ENCODE data around the gene SEC14L1.
"Not testable (repeated sequence)": the region's sequence is repeated elsewhere in the genome, so short reads cannot be mapped to it uniquely, and the experiment has no call there.

Gene SEC14L1

DNA sequence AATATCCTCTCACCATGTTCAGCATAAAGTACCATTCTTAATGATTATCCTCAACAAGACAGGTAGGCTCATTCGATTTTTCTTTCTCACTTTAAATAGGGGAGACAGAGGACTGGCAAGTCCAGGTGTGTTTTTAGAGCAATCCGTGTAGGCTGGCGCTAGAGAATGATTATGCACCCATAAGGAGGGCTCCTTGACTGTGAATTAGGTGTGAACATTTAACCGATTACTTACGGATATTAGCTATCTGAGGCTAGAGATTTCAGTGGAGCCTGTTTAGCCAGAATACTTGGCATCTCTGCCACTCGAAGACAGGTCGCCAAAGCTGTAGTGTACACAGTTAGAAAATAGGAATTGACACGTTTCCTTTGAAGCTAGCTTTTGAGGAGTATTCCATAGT lies 1.9 kb downstream of the SEC14L1 start:
- DNase-seq, result no peak

DNA sequence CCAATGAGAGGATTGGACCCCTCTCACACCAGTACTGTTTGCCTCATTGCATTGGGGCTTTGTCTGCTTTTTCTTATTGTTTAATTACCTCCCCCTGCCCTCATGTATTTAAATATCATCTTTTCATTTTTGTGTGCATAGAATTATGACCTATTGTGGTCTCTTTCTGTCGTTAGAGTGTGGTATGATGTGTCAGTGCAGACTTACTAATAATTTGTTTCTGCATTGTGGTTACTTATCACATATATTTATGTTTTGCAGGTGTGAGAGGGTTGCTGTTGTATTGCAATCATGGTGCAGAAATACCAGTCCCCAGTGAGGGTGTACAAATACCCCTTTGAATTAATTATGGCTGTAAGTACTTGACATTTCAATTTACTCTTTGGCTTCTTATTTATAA lies 2.5 kb downstream of the SEC14L1 start:
- DNase-seq, result no peak

DNA sequence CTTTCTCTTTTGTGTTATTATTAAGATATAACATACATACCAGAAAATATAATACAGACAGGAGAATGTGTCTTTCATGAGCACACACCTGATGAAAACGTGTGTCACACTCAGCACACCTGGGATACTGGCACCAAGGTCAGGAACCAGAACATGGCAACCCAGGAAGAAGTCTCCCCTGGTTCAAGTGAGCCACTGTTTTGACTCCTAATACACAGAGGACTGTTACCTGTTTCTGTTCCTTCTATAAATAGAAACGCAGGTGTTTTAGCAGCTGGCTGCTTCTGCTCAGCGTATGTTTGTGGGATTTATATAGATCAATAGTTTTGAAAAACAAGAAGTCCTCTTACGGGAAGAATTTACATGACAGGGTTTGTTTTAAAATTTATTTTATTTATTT lies 3.5 kb downstream of the SEC14L1 start:
- no peak for DNase-seq

DNA sequence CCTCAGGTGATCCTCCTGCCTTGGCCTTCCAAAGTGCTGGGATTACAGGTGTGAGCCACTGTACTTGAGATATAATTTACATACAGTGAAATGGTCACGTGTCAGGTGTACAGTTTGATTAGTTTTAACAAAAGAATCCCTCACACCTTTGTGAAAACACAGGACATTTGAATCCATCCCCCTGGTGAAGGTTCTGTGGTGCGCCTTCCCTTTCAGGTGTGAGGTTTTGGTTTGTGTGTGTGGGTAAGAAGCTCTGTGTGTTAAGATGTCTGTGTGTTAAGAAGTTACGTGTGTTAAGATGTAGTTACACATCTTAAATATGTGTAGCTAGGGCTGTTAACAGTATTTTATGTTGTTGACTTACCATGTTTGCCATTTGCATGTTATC lies 4.4 kb downstream of the SEC14L1 start:
- DNase-seq, result no peak

DNA sequence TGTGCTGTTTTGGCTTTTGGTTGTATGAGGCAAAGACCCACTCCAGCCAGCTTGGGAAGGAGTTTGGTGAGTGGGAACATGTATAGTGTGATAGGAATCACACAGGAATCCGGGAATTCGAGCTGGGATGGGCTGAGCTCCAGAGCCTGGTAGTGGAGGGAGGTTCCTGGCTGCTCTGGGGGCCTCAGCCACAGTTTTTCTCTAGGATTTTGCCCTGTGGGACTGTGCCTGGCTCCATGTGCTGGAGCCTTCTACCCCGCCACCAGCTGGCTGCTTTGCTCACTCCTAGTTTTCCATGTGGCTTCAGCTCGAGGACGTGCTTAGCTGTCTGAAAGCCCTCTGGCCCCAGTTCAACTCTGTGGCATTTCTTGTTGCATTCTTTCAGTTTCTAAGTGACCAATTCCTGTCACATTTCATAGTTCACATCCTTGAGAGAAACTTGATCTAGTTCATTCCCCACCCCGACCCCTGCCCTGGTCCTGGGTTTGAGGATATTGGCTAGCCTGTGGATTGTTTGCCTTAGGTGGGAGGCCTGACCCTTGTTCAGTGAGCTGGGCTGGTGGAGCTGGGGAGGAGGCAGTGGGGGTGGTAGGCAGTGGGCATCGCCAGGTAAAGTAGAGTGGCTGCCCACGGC lies 5.0 kb downstream of the SEC14L1 start:
- no peak for DNase-seq

DNA sequence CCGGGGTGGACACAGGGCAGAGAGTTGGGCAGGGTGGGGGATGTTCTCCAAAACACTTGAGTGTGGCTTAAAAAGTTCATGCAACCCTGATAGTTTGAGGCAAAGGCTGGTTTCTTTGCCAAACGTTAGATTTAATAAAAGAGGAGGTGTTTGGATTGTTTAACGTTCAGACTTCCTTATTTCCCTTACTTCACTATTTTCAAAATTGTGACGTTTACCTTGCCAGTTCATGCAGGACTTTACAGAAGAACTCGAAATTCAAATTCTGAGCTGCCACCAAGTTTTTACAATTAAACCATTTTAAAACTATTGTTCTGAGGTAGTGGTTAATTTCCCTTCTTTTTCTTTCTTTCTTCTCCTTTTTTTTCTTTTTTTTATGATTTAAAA lies 5.5 kb downstream of the SEC14L1 start:
- DNase-seq, result no peak

DNA sequence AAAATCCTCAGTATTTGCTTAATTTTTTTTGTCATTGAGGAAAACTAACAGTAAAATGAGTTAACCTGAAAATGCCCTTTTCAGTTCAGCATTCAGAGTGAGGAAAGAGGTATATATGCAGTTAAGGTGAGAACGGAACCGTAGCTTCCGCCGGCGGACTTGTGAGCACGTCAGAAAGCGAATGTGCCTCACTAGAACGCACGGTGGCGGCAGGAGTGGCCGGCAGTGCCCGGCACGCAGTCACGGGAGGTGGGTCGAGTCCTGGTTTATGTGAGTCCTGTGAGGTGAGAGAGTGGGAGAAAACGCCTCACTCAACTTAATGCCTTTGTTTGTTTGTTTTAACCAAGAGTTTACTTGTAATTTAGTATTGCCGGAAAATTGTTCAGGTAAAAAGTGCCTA lies 6.1 kb downstream of the SEC14L1 start:
- DNase-seq, result no peak

DNA sequence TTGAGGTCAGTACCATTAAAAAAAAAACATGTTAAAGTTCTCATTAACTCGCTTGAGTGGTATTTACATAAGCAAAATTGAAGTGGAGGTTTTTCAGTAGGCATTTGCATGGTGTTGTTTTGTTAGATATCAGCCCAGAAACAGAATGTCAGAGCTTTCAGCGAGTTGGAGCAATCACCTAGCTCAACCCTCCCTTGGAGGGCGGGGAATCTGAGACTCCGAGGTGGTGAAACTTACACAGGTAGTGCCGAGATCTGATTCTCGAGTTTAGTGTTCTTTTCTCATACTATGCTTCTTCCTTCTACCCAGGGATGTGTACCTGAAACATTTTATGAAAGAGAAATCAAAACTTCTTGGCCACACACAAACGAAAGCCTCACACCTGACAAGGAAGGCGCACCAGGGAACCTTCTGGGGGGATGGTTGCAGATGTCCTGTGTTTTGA lies 6.6 kb downstream of the SEC14L1 start:
- DNase-seq, result no peak

DNA sequence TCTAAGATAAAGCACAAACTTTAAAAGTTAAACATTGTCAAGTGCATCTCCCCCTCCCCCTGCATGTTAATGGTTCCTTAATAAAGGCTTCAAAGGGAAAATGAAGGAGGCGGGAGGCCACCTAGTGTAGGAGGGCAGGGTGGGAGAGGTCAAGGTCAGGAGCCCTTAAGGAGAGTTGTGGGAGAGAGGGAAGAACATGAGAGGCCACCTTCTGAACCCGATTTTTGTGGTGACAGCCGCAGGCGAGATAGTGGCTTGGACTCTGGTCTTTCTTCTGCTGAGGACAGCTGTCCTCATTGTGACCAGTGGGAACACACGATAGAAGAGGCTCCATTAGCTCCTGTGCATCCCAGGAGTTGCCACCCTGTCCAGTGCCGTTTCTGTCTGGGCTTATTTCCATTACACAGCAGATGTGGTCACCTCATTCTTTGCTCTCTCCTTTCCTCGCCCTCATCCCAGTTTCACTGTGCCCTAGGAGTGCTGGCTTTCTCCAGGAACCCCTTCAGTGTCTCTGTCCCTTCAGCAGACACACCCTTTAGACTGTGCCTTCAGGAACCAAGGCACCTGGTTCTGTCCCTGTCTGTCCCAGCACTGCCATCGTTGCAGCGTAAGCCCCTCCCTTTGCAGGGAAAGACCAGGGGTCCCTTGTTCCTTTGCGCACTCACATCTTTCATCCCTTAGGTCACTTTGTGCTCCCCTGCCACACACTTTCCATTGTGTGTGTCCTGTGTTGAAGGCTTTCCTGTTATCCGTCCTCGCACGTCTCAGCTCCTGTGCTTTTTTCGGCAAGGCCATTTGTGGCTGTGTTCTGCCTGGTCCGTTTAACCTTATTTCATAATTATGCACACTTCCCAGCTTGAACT lies 7.5 kb downstream of the SEC14L1 start:
- no peak for DNase-seq

DNA sequence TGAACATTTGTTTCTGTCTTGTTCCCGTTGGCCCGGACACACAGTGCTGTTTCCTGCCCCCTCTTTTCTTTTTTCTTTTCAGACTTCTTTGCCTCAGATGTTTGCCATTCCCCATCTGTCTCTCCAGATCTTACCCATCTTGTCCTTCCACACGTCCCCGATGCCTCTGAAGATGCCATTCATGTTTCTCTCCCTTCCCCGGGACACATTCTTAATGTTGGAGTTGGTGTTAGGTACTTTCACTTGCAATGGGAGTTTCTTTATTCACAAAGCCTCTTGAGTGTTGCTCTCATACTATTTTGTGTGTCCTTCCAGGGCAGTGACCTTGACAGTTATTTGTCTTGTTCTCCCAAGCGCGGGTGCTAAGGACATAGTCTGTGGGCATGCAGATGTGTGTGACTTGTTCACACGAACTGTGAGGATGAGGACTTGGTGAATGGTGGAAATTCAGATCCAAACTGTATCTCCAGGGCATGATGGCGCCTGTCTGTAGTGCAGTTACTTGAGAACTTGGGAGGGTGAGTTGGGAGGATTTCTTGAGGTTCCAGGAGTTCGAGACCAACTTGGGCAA lies 8.3 kb downstream of the SEC14L1 start:
- no peak for DNase-seq

DNA sequence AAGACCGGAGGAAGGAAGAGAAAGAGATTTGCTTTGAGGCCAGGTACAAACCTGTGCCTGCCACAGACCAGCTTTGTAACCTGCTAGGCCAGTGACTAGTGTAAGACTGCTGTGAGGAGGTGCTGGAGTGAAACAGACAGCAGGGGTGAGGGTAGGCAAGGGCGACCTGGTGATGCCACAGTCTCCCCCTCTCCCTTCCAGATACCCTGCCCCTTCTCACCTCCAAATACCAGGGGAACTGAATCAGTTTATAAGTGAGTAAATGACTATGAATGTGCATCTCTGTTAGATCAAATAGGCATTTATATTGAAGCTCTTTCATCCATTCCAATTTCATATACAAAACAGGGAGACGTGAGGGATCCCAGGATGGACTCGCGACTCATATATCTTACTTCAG lies 9.4 kb downstream of the SEC14L1 start:
- DNase-seq, result no peak

DNA sequence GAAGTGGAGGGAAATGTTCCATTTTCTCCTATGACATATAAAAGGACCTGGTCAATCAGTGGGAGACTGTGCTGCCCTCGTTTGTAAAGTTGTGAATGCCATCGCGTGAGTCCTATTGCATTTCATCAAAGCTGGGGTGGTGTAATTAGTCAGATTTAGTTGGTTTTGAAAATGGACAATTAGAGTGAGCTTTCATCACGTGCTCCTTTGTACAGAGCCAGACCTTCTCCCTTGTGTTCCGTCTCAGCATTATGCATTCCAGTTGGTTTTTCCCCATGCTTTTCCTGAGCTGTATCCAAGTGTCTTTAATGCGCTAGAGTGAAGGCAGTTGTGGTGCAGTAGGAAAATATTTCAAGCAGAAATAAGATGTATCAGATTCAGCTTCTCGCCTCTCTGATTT lies 10.4 kb downstream of the SEC14L1 start:
- no peak for DNase-seq

DNA sequence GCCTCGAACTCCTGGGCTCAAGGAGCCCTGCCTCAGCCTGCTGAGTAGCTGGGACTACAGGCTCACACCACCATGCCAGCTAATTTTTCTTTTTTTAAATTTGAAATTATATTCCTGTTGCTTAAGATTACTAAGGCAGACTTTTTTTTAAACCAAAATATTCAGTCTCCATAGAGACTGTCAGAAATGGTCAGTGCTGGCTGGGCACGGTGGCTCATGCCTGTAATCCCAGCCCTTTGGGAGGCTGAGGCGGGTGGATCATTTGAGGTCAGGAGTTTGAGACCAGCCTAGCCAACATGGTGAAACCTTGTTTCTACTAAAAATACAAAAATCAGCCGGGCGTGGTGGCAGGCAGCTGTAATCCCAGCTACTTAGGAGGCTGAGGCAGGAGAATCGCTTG lies 11.3 kb downstream of the SEC14L1 start:
- DNase-seq, result not testable (repeated sequence)

DNA sequence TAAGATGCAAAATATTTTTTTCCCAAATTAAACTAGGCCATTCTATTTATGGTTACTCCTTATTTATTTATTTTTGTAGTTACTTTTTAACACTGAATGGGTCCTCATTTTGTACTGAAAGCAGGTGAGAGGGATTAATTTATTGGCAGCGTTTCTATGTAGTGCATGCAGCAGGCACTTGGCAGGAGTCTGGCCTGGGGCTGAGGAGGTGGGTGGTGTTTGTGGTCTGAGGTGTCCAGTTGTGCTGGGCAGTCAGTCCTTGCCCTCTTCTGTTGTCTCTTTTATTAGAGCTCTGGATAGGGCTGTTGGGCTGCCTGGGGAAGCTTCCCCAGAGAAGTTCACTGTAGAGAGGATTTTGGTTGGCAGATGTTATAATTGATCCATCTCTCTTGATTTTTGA lies 12.7 kb downstream of the SEC14L1 start:
- DNase-seq, result no peak

DNA sequence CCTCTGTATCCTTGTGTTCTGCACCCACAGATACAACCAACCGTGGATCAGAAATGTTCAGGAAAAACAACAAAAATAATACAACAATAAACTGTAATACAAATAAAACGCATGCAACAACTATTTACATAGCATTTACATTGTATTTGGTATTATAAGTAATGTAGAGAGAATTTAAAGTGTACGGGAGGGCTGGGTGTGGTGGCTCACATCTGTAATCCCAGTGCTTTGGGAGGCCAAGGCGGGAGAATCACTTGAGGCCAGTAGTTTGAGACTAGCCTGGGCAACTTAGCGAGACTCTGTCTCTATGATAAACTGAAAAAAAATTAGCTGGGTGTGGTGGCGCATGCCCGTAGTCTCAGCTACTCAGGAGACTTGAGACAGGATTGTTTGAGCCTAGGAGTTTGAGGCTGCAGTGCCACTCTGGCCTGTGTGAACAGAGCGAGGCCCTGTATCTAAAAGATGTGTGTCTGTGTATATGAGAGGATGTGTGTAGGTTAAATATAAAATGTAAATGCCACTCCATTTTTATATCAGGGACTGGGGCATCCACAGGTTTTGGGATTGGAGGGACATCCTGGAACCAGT lies 13.3 kb downstream of the SEC14L1 start:
- DNase-seq, result no peak

DNA sequence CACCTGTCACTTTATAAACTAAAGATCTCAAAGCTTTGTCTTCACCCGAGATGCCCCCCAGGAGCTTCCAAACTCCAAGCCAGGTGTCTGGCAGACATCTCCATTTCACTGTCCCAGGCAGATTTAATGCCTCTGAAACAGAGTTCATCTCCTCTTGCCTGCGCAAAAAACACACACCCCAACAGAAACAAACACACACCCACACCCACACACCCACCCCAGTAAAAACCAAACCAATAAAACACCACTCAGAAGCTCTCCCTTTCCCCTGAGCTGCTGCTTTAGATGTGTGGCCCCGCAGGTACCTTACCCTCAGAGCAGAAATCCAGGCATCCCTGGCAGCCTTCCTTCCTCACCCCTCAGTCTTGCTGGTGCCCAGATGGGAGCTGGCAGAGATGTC lies 14.4 kb downstream of the SEC14L1 start:
- no peak for DNase-seq

DNA sequence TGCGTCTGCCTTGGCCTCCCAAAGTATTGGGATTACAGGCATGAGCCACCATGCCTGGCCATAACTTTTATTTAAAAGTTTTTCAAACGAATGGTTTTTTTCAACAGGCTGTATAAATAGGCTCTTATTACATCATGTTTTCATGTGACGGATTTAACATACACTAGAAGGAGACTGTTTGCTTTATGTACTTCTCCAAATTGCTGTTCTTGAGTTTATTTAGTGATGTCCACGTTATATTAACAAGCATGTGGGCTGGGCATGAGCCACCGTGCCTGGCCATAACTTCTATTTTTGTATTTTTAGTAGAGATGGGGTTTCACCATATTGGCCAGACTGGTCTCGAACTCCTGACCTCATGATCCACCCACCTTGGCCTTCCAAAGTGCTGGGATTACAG lies 17.0 kb downstream of the SEC14L1 start:
- not testable (repeated sequence) for DNase-seq

DNA sequence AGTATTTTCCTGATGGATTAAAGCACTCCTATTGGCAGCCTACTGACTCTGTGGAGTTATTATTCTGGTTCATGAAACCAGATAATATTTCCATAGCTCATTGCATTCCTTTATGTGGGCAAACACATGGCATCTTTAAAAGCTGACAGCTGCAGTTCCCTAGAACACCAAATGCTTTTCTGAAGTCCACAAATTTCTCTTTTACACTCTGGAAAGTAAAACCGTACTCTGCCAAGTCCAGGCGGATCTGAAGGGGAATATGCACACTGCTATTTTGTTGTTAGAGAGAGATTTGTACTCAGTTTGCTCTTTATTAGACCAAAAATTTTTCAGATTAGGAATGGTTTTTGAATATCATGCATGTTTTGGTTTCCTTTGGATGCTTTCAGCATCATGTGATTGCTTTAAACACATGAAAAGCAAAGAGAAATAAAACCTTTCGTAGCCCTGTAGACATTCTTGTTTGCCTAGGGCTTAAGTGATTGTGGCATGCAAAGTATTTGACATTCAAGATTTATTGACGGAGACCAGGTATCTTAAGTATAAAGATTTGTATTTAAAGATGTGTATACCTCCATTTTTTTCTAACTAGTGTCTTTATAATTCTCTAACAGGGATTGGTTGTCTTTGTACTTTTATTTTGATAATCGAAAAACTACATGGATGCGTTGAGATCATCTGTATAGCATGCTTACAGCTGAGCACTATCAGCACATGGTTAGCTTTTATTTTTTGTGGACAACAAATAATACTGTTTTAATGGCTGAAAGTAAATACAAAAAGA lies 19.5 kb downstream of the SEC14L1 start:
- no peak for DNase-seq

DNA sequence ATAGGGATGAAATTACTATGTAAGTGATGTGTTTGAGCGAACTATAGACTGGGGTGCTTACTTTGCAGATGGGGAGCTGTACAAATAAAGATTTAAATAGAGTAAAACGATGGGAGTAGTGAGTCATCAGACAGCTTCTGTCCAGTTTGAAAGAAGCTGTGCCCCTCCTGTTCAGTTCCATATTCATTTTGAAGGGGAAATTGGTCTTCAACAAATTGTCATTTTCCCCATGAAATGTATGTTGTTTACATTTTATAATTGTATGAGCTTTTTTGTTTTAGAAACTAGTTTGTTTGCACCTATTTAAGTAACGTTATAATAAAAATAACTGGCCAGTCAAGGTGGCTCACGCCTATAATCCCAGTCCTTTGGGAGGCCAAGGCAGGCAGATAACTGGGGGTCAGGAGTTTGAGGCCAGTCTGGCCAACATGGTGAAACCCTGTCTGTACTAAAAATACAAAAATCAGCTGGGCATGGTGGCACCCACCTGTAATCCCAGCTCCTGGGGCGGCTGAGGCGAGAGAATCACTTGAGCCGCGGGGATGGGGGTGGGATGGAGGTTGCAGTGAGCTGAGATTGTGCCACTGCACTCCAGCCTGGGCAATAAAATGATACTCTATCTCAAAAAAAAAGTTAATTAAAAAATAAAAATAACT lies 20.2 kb downstream of the SEC14L1 start:
- no peak for DNase-seq

DNA sequence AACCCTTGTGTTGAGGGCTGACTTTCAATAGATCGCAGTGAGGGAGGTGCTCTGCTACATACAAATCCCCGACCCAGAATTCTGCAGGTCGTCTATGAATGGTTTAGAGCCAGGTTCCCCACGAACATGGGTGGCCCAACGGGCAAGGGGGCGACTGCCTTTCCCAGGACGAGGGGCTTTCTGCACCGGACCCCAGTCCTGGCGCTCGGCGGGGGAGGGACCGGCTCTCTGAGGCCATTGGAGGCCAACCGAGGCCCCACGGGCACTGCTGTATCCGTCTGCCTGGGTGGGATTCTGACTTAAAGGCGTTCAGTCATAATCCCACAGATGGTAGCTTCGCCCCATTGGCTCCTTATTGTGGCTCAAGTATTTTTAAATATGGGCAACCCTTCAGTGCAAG lies 21.2 kb downstream of the SEC14L1 start:
- no peak for DNase-seq

DNA sequence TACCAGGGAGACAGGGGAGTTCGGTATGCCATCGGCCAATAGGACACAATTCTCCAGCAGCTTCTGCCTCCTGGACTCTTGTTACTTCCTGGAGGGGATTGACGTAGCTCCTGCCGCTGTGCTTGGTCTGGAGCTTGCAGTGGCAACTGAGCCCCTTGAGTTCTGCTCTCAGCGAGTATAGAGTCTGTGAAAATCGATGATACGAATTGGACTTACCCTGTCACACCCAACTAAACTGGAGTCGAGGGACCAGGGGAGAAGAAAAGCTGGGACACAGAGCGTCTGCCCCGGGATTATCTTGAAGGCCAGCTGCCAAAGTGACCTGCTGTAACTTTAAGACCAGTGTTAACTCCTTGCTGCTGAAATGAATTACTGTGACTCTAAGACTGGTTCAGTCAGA lies 22.2 kb downstream of the SEC14L1 start:
- DNase-seq, result no peak

DNA sequence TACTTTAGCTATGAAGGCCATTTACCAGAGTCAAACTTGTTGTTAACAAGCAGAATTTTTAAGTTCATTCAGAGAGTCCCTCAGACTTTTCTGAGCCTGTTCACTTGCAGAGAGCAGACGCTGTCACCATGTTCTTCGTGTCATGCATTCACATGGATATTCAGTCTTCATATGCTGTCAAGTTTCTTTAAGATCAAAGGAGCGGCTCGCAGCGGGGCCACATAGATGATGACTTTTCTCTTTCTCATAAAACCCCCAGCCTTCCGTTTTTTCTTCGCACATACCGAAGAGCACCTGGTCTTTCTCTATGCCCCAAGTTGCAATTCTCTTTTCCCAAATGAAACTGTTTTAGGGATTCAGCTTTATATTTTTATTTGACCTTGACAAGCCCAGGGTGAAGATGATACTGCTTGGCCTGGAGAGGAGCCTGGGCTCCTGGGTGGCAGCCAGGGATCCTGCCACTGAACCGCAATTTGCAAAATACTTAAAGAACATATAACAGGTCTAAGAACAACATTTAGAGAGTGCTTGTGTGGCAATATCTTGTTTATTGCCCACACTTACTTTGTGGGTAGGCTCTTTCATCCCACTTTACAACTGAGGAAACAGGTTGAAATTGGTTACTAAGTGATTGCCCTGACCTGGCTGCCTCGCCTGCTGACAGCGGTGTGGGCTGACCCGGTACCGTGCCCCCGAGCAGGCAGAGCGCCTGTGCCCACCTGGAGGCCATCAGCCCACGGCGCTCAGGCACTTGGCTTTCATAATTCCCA lies 22.9 kb downstream of the SEC14L1 start:
- no peak for DNase-seq

Measured in stimulated activated CD4-positive, alpha-beta T cell treated with anti-CD3 and anti-CD28 coated beads, Interleukin-2, amount 100 ng/mL, for 24 hours (primary cell).